Keratinocyte (primary cell): ENCODE data around the gene TMEM205.

Experiments
- CTCF ChIP-seq, 3 experiments: IDR thresholded peaks in 1 of 3; conservative IDR thresholded peaks in 1 of 3; optimal IDR thresholded peaks in 1 of 3; 2 replicates in 2 of 3; 3 replicates in 1 of 3; pipeline versions ENCODE3 to v1.5.1; 2011; ENCODE audit warnings: low read length in 3 of 3, mild to moderate bottlenecking in 3 of 3, moderate library complexity in 2 of 3, control low read depth in 1 of 3, inconsistent platforms in 1 of 3; ENCODE audit not compliant: insufficient read depth in 2 of 3; ENCODE audit errors: extremely low read depth in 1 of 3
- EZH2 ChIP-seq: IDR thresholded peaks from one replicate; pipeline ENCODE4 v1.6.1; 2012; ENCODE audit warnings: inconsistent platforms, mild to moderate bottlenecking, low read length, moderate library complexity

GRCh38 chr19:11330127-11330526, 15.9 kb downstream of the TMEM205 start:
- TF ChIP-seq CTCF (optimal IDR thresholded peaks at IDR 0.05 in 1 of 3, IDR thresholded peaks at IDR 0.05 in 1 of 3, conservative IDR thresholded peaks at IDR 0.05 in 1 of 3; ENCODE audit: extremely low read depth in 1 of 3, insufficient read depth in 2 of 3, low read length in 3 of 3), result no peak
- TF ChIP-seq EZH2, result no peak
